Astrocyte (in vitro differentiated cells and primary cell): ENCODE results near the gene EML1. TPM values are rescaled to one million over a fixed set of nuclear protein-coding genes. Genes with fewer than 3 reads are reported as not detected.

Experiments used
- DNase-seq: peaks from one replicate; pipeline ENCODE4 v3.0.0-alpha.2; 2010; ENCODE audit warnings: low read depth
- FAIRE-seq: peaks from 2 replicates; lab custom pipeline; 2011; peaks lifted over from hg19 to GRCh38; lab: Jason Lieb, UNC
- H2AFZ ChIP-seq: 2 replicates; pipeline ENCODE4 v1.6.0; 2012; ENCODE audit warnings: low read depth, low read length, inconsistent platforms
- H3K27ac ChIP-seq: 2 replicates; pipeline ENCODE4 v1.5.1; 2011; ENCODE audit warnings: low read depth, low read length, inconsistent platforms
- H3K27me3 ChIP-seq: 2 replicates; pipeline ENCODE4 v1.6.0; 2011; ENCODE audit warnings: low read length, inconsistent platforms; ENCODE audit not compliant: insufficient read depth
- H3K36me3 ChIP-seq: 2 replicates; pipeline ENCODE4 v1.5.1; 2011; ENCODE audit warnings: low read length, inconsistent platforms; ENCODE audit not compliant: insufficient read depth
- H3K4me1 ChIP-seq: 2 replicates; pipeline ENCODE4 v1.5.1; 2011; ENCODE audit warnings: low read length, inconsistent platforms; ENCODE audit not compliant: insufficient read depth
- H3K4me2 ChIP-seq: 2 replicates; pipeline ENCODE4 v1.6.0; 2012; ENCODE audit warnings: low read length, inconsistent platforms
- H3K4me3 ChIP-seq: 2 replicates; pipeline ENCODE4 v1.5.1; 2011; ENCODE audit warnings: low read depth, mild to moderate bottlenecking, low read length, inconsistent platforms; ENCODE audit not compliant: insufficient read depth
- H3K79me2 ChIP-seq: 2 replicates; pipeline ENCODE4 v1.6.0; 2012; ENCODE audit warnings: mild to moderate bottlenecking, low read length, inconsistent platforms; ENCODE audit not compliant: insufficient read depth
- H3K9ac ChIP-seq: 2 replicates; pipeline ENCODE4 v1.6.0; 2012; ENCODE audit warnings: mild to moderate bottlenecking, low read length, inconsistent platforms
- H3K9me3 ChIP-seq: 2 replicates; pipeline ENCODE4 v1.5.1; 2012; ENCODE audit warnings: low read depth, mild to moderate bottlenecking, low read length, inconsistent platforms; ENCODE audit not compliant: insufficient read depth
- H4K20me1 ChIP-seq: 2 replicates; pipeline ENCODE4 v1.6.0; 2012; ENCODE audit warnings: low read length, inconsistent platforms; ENCODE audit not compliant: insufficient read depth
- H3K27ac Mint-ChIP-seq: one replicate; pipeline ENCODE4 v1.8.0; 2021; ENCODE audit warnings: mild to moderate bottlenecking, mixed read lengths; ENCODE audit not compliant: unreplicated experiment
- H3K27me3 Mint-ChIP-seq: one replicate; pipeline ENCODE4 v1.8.0; 2021; ENCODE audit warnings: low read depth, mixed read lengths; ENCODE audit not compliant: unreplicated experiment
- H3K36me3 Mint-ChIP-seq: one replicate; pipeline ENCODE4 v1.8.0; 2021; ENCODE audit warnings: low read depth, mixed read lengths; ENCODE audit not compliant: unreplicated experiment
- H3K4me1 Mint-ChIP-seq: one replicate; pipeline ENCODE4 v1.8.0; 2021; ENCODE audit warnings: low read depth, mixed read lengths; ENCODE audit not compliant: unreplicated experiment
- H3K4me3 Mint-ChIP-seq: one replicate; pipeline ENCODE4 v1.8.0; 2021; ENCODE audit warnings: mild to moderate bottlenecking, moderate library complexity, mixed read lengths; ENCODE audit not compliant: unreplicated experiment
- H3K9me3 Mint-ChIP-seq: one replicate; pipeline ENCODE4 v1.8.0; 2021; ENCODE audit warnings: mild to moderate bottlenecking, mixed read lengths; ENCODE audit not compliant: unreplicated experiment
- EZH2 ChIP-seq: IDR thresholded peaks from 2 replicates; pipeline ENCODE4 v1.6.1; 2012; ENCODE audit warnings: mild to moderate bottlenecking, low read length, inconsistent platforms; ENCODE audit not compliant: insufficient read depth
- total RNA-seq: library from RNA; stranded (reverse); gene quantifications from 2 replicates; pipeline ENCODE4 v1.2.1, GENCODE V29; 2021
- TF ChIP-seq, protein P1 (sequence below): IDR thresholded peaks from 2 replicates; pipeline ENCODE4 v1.5.1; 2011; ENCODE audit warnings: low read depth, mild to moderate bottlenecking, inconsistent platforms, low read length, moderate library complexity; ENCODE audit not compliant: insufficient read depth

Gene EML1
- total RNA-seq, 1 donor from 2014 or later = 17.1 TPM

DNA sequence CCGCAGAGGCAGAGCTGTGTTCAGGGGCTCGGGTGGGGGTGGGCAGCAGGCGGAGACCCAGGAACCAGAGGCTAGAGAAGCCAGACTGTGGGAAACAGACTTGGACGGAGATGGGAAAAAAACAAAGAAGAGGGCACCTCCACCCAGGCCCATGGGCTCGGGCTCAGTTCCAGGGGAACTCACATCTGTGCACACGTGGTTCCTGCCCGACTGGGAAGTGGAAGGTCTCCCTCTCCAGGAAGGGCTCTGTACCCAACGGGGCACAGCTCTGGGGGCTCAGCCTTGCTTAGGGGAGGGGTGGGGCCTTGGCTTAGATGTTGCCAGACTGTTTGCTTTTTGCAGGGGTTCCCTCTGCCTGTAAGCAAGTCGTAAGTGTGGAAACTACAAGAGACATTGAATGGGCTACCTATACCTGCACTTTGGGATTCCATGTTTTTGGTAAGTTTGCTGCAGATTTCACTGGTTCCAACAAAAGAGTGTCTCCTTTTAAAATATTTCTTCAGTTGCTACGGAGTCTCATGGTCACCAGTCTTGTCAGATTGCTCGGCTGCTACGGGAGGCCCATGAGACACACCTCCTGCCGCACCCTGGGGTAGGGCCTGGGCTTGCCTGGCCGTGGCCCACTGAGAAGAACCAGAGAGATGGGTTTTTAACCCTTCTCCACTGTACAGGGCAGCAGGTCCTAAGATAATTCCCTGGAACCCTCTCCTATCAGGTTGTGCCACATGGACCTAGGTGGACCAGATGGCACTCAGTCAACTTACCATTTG lies 144.4 kb downstream of the EML1 start:
- Histone ChIP-seq H3K4me1 (no peaks in the 10 kb centered on the region), H3K79me2 (no peaks in the 10 kb centered on the region), H4K20me1 (no peaks in the 10 kb centered on the region), H3K27me3 (no peaks in the 10 kb centered on the region), H3K27ac (no peak overlapping the region), H3K9me3 (no peaks in the 10 kb centered on the region), H3K36me3 (peaks cover 3% of the 10 kb centered on the region), H3K9ac (no peak overlapping the region), H3K4me2 (no peak overlapping the region), H3K4me3 (no peak overlapping the region), H2AFZ (no peak overlapping the region)
- peaks cover 2% of the 10 kb centered on the region for H3K9me3 Mint-ChIP-seq
- no peak for FAIRE-seq
- H3K27me3 Mint-ChIP-seq = no peaks in the 10 kb centered on the region
- peaks cover 7% of the 10 kb centered on the region for H3K36me3 Mint-ChIP-seq
- TF ChIP-seq EZH2 = no peak
- TF ChIP-seq, protein P1, sequence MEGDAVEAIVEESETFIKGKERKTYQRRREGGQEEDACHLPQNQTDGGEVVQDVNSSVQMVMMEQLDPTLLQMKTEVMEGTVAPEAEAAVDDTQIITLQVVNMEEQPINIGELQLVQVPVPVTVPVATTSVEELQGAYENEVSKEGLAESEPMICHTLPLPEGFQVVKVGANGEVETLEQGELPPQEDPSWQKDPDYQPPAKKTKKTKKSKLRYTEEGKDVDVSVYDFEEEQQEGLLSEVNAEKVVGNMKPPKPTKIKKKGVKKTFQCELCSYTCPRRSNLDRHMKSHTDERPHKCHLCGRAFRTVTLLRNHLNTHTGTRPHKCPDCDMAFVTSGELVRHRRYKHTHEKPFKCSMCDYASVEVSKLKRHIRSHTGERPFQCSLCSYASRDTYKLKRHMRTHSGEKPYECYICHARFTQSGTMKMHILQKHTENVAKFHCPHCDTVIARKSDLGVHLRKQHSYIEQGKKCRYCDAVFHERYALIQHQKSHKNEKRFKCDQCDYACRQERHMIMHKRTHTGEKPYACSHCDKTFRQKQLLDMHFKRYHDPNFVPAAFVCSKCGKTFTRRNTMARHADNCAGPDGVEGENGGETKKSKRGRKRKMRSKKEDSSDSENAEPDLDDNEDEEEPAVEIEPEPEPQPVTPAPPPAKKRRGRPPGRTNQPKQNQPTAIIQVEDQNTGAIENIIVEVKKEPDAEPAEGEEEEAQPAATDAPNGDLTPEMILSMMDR = no peak
- H3K4me1 Mint-ChIP-seq = peaks cover 6% of the 10 kb centered on the region
- no peak overlapping the region for H3K27ac Mint-ChIP-seq
- no peak overlapping the region for H3K4me3 Mint-ChIP-seq
- DNase-seq = no peak

DNA sequence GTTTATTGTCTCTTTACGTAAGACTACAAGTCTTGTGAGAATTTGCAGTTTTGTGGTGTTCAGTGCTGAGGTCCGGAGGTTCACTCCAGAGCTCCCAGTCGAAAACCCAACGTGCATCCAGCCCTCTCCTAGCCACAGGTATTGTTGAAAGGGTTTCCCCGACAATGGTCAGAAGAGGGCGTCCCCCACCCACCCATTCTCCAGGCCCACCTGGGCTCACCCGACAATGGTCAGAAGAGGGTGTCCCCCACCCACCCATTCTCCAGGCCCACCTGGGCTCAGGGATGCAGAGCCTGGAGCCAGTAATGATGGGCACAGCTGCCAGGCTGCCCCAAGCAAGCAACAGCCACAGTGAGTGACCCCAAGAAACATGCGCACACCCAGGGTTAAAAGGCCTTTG lies 145.2 kb downstream of the EML1 start:
- peaks cover 9% of the 10 kb centered on the region for H3K36me3 Mint-ChIP-seq
- TF ChIP-seq, protein P1 = no peak
- TF ChIP-seq EZH2 = no peak
- H3K4me1 Mint-ChIP-seq = peaks cover 6% of the 10 kb centered on the region
- no peak overlapping the region for H3K4me3 Mint-ChIP-seq
- no peaks in the 10 kb centered on the region for H4K20me1 ChIP-seq
- no peak overlapping the region for H3K27ac Mint-ChIP-seq
- no peak overlapping the region for H3K4me3 ChIP-seq
- H3K9me3 Mint-ChIP-seq = peaks cover 2% of the 10 kb centered on the region
- no peaks in the 10 kb centered on the region for H3K9me3 ChIP-seq
- H3K79me2 ChIP-seq = no peaks in the 10 kb centered on the region
- FAIRE-seq (no peak), DNase-seq (no peak)
- no peak overlapping the region for H3K27ac ChIP-seq
- no peaks in the 10 kb centered on the region for H3K4me1 ChIP-seq
- H2AFZ ChIP-seq = no peak overlapping the region
- no peak overlapping the region for H3K4me2 ChIP-seq
- H3K9ac ChIP-seq = no peak overlapping the region
- no peaks in the 10 kb centered on the region for H3K27me3 Mint-ChIP-seq
- peaks cover 3% of the 10 kb centered on the region for H3K36me3 ChIP-seq
- H3K27me3 ChIP-seq = no peaks in the 10 kb centered on the region

DNA sequence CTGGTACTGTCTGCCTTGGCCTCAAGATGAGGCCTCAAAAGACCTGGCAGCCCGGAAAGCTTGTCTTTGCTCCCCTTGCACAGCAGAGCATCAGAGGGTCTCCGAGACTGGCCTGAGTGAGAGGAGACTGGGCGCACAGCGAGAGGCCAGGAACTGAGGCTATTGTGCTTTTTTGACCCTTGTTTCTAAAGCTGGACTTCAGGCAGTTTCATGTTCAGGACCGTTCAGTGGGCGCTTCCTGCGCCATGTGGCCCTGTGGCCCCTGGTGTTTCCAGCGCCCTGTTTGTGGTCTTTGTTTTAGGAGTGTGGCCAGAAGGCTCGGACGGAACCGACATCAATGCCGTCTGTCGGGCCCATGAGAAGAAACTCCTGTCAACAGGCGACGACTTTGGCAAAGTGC lies 145.7 kb downstream of the EML1 start:
- FAIRE-seq (no peak), DNase-seq (no peak)
- Histone ChIP-seq H3K4me3 (no peak overlapping the region), H3K9ac (no peak overlapping the region), H3K79me2 (no peaks in the 10 kb centered on the region), H3K4me1 (no peaks in the 10 kb centered on the region), H3K4me2 (no peak overlapping the region), H4K20me1 (no peaks in the 10 kb centered on the region), H3K36me3 (peaks cover 3% of the 10 kb centered on the region), H2AFZ (no peak overlapping the region), H3K27me3 (no peaks in the 10 kb centered on the region), H3K27ac (no peak overlapping the region), H3K9me3 (no peaks in the 10 kb centered on the region)
- H3K27me3 Mint-ChIP-seq = peaks cover 2% of the 10 kb centered on the region
- peaks cover 2% of the 10 kb centered on the region for H3K9me3 Mint-ChIP-seq
- H3K4me1 Mint-ChIP-seq = peaks cover 6% of the 10 kb centered on the region
- TF ChIP-seq, protein P1 = no peak
- TF ChIP-seq EZH2 = no peak
- H3K4me3 Mint-ChIP-seq = no peak overlapping the region
- peaks cover 10% of the 10 kb centered on the region for H3K36me3 Mint-ChIP-seq
- no peak overlapping the region for H3K27ac Mint-ChIP-seq
